ENCODE measurements around the gene FARP1. TPM values are rescaled to one million over a fixed set of nuclear protein-coding genes. Genes with fewer than 3 reads are reported as not detected.

The FARP1 gene
- total RNA-seq, 1 donor from 2014 or later: 357 TPM

DNA sequence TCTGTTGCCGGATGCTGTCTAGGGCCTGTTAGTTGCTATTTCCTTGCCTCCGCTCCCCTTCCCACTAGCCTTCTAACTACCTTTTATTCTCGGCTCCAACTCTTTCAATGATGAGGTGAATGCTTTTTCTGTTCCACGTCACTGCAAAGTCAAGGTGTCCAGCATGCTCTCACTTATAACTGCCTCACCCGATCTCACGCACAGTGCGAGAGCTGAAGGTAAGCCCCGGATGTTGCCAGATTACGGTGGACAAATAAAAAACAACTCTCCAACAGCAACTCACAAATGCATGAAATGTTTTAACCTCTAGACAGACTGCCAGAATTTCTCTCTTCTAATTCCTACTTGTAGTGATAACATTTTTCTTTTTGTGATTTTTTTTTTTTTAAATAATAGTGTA, 264.1 kb downstream of the FARP1 start:
- DNase-seq (ENCODE audit: extremely low spot score, unreplicated experiment): no peak
- Mint-ChIP-seq H3K27ac (ENCODE audit: unreplicated experiment) (no peak overlapping the region), H3K4me1 (ENCODE audit: unreplicated experiment) (peaks cover 2% of the 10 kb centered on the region), H3K4me3 (ENCODE audit: unreplicated experiment) (no peak overlapping the region), H3K9me3 (ENCODE audit: unreplicated experiment) (no peaks in the 10 kb centered on the region), H3K27me3 (ENCODE audit: unreplicated experiment) (no peaks in the 10 kb centered on the region), H3K36me3 (ENCODE audit: unreplicated experiment) (peaks cover 59% of the 10 kb centered on the region)
- TF ChIP-seq, protein P1, sequence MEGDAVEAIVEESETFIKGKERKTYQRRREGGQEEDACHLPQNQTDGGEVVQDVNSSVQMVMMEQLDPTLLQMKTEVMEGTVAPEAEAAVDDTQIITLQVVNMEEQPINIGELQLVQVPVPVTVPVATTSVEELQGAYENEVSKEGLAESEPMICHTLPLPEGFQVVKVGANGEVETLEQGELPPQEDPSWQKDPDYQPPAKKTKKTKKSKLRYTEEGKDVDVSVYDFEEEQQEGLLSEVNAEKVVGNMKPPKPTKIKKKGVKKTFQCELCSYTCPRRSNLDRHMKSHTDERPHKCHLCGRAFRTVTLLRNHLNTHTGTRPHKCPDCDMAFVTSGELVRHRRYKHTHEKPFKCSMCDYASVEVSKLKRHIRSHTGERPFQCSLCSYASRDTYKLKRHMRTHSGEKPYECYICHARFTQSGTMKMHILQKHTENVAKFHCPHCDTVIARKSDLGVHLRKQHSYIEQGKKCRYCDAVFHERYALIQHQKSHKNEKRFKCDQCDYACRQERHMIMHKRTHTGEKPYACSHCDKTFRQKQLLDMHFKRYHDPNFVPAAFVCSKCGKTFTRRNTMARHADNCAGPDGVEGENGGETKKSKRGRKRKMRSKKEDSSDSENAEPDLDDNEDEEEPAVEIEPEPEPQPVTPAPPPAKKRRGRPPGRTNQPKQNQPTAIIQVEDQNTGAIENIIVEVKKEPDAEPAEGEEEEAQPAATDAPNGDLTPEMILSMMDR (IDR thresholded peaks at IDR 0.05): no peak

DNA sequence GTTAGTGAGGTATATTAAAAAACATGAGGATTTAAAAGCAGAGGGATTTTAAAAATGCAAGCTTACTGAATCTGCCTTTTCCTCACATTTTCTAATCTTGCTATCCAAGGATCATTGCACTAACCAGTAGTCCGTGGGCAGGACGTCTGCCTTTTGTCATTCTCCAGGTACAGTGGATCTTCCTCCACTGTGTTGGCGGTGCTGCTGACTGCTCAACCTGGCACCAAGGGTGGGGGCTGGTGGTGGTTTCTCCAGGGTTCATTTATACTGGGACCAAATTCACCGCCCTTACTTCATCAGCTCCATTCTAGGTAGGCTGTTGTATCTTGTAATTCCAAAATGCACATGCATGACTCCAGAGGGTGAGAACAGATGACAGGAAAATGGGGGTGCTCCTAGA, 264.7 kb downstream of the FARP1 start:
- DNase-seq (ENCODE audit: extremely low spot score, unreplicated experiment): no peak
- H3K4me3 Mint-ChIP-seq (ENCODE audit: unreplicated experiment): no peak overlapping the region
- H3K27me3 Mint-ChIP-seq (ENCODE audit: unreplicated experiment): no peaks in the 10 kb centered on the region
- H3K9me3 Mint-ChIP-seq (ENCODE audit: unreplicated experiment): no peaks in the 10 kb centered on the region
- no peak overlapping the region for H3K27ac Mint-ChIP-seq (ENCODE audit: unreplicated experiment)
- TF ChIP-seq, protein P1 (IDR thresholded peaks at IDR 0.05): no peak
- H3K4me1 Mint-ChIP-seq (ENCODE audit: unreplicated experiment): peaks cover 2% of the 10 kb centered on the region
- H3K36me3 Mint-ChIP-seq (ENCODE audit: unreplicated experiment): peaks cover 62% of the 10 kb centered on the region

DNA sequence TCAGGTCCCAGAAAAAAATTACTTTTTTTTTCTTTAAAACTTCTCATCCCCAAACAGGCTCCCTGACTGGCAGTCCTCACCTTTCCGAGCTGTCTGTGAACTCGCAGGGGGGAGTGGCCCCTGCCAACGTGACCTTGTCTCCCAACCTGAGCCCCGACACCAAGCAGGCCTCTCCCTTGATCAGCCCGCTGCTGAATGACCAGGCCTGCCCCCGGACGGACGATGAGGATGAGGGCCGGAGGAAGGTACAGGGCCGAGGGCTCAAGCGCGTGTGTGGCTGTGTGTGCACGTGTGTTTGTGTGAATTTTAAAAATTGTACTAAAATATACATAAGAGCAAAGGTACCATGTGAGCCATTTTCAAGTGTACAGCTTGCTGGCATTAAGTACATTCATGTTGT, 266.4 kb downstream of the FARP1 start:
- Mint-ChIP-seq H3K9me3 (ENCODE audit: unreplicated experiment) (no peaks in the 10 kb centered on the region), H3K4me3 (ENCODE audit: unreplicated experiment) (no peak overlapping the region), H3K4me1 (ENCODE audit: unreplicated experiment) (peaks cover 2% of the 10 kb centered on the region), H3K36me3 (ENCODE audit: unreplicated experiment) (peaks cover 70% of the 10 kb centered on the region), H3K27ac (ENCODE audit: unreplicated experiment) (no peak overlapping the region), H3K27me3 (ENCODE audit: unreplicated experiment) (no peaks in the 10 kb centered on the region)
- DNase-seq (ENCODE audit: extremely low spot score, unreplicated experiment): no peak
- TF ChIP-seq, protein P1 (IDR thresholded peaks at IDR 0.05): no peak

DNA sequence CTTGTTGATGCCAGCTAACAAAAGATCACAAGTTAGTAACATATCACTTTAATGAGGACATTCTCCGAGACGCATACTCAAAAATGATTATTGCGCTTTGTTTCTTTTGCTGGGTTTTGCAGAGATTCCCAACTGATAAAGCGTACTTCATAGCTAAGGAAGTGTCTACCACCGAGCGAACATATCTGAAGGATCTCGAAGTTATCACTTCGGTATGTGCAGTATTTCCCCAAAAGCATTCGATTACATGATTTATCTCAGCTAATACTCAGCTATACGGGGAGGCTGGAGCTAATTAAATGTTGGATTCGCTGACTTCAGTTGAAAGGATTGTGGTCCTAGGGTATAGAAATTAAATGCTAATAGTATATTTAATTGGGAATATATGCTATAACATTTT, 267.7 kb downstream of the FARP1 start:
- no peaks in the 10 kb centered on the region for H3K4me1 Mint-ChIP-seq (ENCODE audit: unreplicated experiment)
- no peak for DNase-seq (ENCODE audit: extremely low spot score, unreplicated experiment)
- no peak overlapping the region for H3K4me3 Mint-ChIP-seq (ENCODE audit: unreplicated experiment)
- no peak overlapping the region for H3K27ac Mint-ChIP-seq (ENCODE audit: unreplicated experiment)
- peaks cover 75% of the 10 kb centered on the region for H3K36me3 Mint-ChIP-seq (ENCODE audit: unreplicated experiment)
- TF ChIP-seq, protein P1 (IDR thresholded peaks at IDR 0.05): no peak
- no peaks in the 10 kb centered on the region for H3K27me3 Mint-ChIP-seq (ENCODE audit: unreplicated experiment)
- no peaks in the 10 kb centered on the region for H3K9me3 Mint-ChIP-seq (ENCODE audit: unreplicated experiment)

DNA sequence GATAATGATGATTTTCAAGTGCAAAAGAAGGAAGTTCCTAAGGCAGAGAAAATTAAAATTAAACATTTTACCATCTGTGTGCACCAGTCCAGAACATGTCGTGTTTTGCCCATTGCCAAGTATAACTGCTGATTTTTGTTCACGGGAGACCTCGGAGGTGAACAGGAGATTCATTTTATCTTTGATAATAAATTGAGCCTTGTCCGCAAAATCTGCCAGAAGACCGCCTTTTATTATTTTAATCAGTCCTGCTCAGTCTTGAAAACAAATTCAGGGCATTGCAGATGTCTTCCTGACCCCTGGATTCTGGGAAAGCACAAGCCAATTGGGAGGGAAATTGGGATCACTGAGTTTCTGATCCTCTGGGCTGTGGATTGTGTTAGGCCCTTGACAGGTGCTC, 268.1 kb downstream of the FARP1 start:
- H3K27ac Mint-ChIP-seq (ENCODE audit: unreplicated experiment): no peak overlapping the region
- TF ChIP-seq, protein P1 (IDR thresholded peaks at IDR 0.05): no peak
- no peak overlapping the region for H3K4me3 Mint-ChIP-seq (ENCODE audit: unreplicated experiment)
- no peaks in the 10 kb centered on the region for H3K4me1 Mint-ChIP-seq (ENCODE audit: unreplicated experiment)
- DNase-seq (ENCODE audit: extremely low spot score, unreplicated experiment): no peak
- no peaks in the 10 kb centered on the region for H3K9me3 Mint-ChIP-seq (ENCODE audit: unreplicated experiment)
- H3K27me3 Mint-ChIP-seq (ENCODE audit: unreplicated experiment): no peaks in the 10 kb centered on the region
- H3K36me3 Mint-ChIP-seq (ENCODE audit: unreplicated experiment): peaks cover 79% of the 10 kb centered on the region
